Natural killer cell (primary cell): ENCODE results near the gene ACOT7. TPM values are rescaled to one million over a fixed set of nuclear protein-coding genes. Genes with fewer than 3 reads are reported as not detected.
"Not testable (repeated sequence)": the region's sequence is repeated elsewhere in the genome, so short reads cannot be mapped to it uniquely, and the experiment has no call there.

Source experiments
- ATAC-seq, 3 donors: fragments of 150-1000 bp in 2 of 3; fragments of 200-7000 bp in 1 of 3; cut with Tn5 transposase; 1 replicate in 1 of 3; 2 replicates in 2 of 3; pipeline ENCODE4 v1.10.0; 2021; ENCODE audit warnings: mild to moderate bottlenecking in 2 of 3, moderate library complexity in 2 of 3
- DNase-seq, 2 donors: peaks; one replicate each; pipeline versions ENCODE4 v3.0.0 to v3.0.0-alpha.2; 2013 to 2021; ENCODE audit warnings: mixed read lengths in 1 of 2
- H3K27ac ChIP-seq: one replicate; pipeline ENCODE4 v1.5.1; 2013; ENCODE audit warnings: mild to moderate bottlenecking, low read length
- H3K27me3 ChIP-seq: one replicate; pipeline ENCODE4 v1.6.1; 2013; ENCODE audit warnings: low read length; ENCODE audit not compliant: control insufficient read depth, insufficient read depth
- H3K36me3 ChIP-seq: one replicate; pipeline ENCODE4 v1.6.1; 2013; ENCODE audit warnings: low read length; ENCODE audit not compliant: control insufficient read depth, insufficient read depth
- H3K4me1 ChIP-seq: one replicate; pipeline ENCODE4 v1.6.1; 2013; ENCODE audit warnings: low read length; ENCODE audit not compliant: control insufficient read depth, insufficient read depth
- H3K4me3 ChIP-seq: one replicate; pipeline ENCODE4 v1.5.1; 2013; ENCODE audit warnings: low read length
- H3K9me3 ChIP-seq: one replicate; pipeline ENCODE4 v1.6.1; 2013; ENCODE audit warnings: low read length; ENCODE audit not compliant: control insufficient read depth, insufficient read depth
- H3K27ac Mint-ChIP-seq, 2 donors: one replicate each; pipeline ENCODE4 v1.8.0; 2022; ENCODE audit warnings: mild to moderate bottlenecking in 2 of 2, mixed read lengths in 2 of 2, moderate library complexity in 1 of 2
- H3K27me3 Mint-ChIP-seq, 2 donors: one replicate each; pipeline ENCODE4 v1.8.0; 2022; ENCODE audit warnings: low read depth in 2 of 2, mixed read lengths in 2 of 2
- H3K36me3 Mint-ChIP-seq: one replicate; pipeline ENCODE4 v1.8.0; 2022; ENCODE audit warnings: mixed read lengths
- H3K4me1 Mint-ChIP-seq, 2 donors: one replicate each; pipeline ENCODE4 v1.8.0; 2022; ENCODE audit warnings: mixed read lengths in 2 of 2
- H3K4me3 Mint-ChIP-seq: one replicate; pipeline ENCODE4 v1.8.0; 2022; ENCODE audit warnings: mild to moderate bottlenecking, moderate library complexity, mixed read lengths
- H3K9me3 Mint-ChIP-seq, 2 donors: one replicate each; pipeline ENCODE4 v1.8.0; 2022; ENCODE audit warnings: mixed read lengths in 2 of 2
- WGBS: methylation state at CpG from one replicate; pipeline ENCODE4 v1.1.7; 2013; ENCODE audit warnings: missing lambda C conversion rate; ENCODE audit not compliant: insufficient coverage; 5-methylcytosine and 5-hydroxymethylcytosine counted together
- intact Hi-C: fragments of 100-400 bp; cut with micrococcal nuclease; formaldehyde crosslinking; loops from one replicate; pipeline ENCODE4 v1.14.2; 2022
- total RNA-seq, 4 donors: library from RNA; stranded (reverse); fragments of 120-200 nt in 1 of 4; gene quantifications; one replicate each; pipeline versions ENCODE4 v1.2.3 to v1.2.4, GENCODE V29; 2013 to 2022
- TF ChIP-seq, protein P1 (sequence below): fragments of 200-600 bp; IDR thresholded peaks from one replicate; pipeline ENCODE4 v1.8.0; 2022; ENCODE audit warnings: antibody characterized with exemption

ACOT7 gene
- total RNA-seq, 3 donors from 2014 or later (not counting 1 experiment from before 2014, with no cell fraction given): 11.5 to 16.9 (median 15.4) TPM

DNA sequence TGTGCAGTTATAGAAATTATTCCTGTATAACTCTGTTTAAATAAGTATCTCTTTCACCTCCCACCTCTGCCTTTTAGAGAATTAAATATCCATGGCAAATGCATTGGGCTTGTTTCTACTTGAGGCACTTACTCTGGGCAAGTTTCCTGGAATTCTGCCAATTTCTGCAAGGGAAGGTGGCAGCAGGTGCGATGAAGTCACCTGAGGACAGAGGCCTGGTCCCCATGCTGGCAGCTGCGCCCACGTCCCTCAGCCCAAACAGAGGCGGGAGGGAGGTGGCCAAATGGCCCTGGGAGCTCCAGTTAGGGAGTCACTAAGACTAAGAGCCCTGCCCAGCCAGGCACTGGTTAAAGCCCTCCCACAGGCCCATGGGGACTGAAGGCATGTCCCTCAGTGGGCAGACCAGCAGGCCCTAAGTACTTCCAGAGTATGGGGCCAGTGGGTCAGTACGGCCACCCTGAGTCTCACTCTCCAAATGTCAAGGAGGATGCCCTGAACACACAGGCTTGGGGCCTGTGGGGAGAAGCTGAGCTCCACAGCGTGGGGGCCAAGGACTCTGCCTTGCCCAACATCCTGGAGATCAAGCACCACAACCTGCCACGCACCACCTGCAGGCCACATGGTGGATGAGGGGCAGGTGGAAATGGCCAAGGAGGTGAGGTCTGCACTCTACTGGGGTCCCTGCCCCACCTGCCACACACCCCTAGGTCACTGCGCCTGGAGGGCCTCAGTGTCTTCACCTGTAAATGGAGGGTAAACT is 19.4 kb downstream of the ACOT7 start:
- 90% methylated on average over 8 of the region's 8 CpGs for WGBS
- no peak for ATAC-seq
- no peaks in the 10 kb centered on the region for H3K36me3 Mint-ChIP-seq
- Histone ChIP-seq H3K36me3 (no peaks in the 10 kb centered on the region), H3K9me3 (no peaks in the 10 kb centered on the region), H3K27ac (no peak overlapping the region), H3K4me1 (no peaks in the 10 kb centered on the region), H3K4me3 (no peak overlapping the region), H3K27me3 (no peaks in the 10 kb centered on the region)
- H3K27ac Mint-ChIP-seq: no peak overlapping the region
- no peaks in the 10 kb centered on the region for H3K9me3 Mint-ChIP-seq
- intact Hi-C loops: no loop called here
- no peaks in the 10 kb centered on the region for H3K27me3 Mint-ChIP-seq
- H3K4me3 Mint-ChIP-seq: no peak overlapping the region
- no peaks in the 10 kb centered on the region for H3K4me1 Mint-ChIP-seq
- DNase-seq: no peak
- TF ChIP-seq, protein P1, sequence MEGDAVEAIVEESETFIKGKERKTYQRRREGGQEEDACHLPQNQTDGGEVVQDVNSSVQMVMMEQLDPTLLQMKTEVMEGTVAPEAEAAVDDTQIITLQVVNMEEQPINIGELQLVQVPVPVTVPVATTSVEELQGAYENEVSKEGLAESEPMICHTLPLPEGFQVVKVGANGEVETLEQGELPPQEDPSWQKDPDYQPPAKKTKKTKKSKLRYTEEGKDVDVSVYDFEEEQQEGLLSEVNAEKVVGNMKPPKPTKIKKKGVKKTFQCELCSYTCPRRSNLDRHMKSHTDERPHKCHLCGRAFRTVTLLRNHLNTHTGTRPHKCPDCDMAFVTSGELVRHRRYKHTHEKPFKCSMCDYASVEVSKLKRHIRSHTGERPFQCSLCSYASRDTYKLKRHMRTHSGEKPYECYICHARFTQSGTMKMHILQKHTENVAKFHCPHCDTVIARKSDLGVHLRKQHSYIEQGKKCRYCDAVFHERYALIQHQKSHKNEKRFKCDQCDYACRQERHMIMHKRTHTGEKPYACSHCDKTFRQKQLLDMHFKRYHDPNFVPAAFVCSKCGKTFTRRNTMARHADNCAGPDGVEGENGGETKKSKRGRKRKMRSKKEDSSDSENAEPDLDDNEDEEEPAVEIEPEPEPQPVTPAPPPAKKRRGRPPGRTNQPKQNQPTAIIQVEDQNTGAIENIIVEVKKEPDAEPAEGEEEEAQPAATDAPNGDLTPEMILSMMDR: no peak

DNA sequence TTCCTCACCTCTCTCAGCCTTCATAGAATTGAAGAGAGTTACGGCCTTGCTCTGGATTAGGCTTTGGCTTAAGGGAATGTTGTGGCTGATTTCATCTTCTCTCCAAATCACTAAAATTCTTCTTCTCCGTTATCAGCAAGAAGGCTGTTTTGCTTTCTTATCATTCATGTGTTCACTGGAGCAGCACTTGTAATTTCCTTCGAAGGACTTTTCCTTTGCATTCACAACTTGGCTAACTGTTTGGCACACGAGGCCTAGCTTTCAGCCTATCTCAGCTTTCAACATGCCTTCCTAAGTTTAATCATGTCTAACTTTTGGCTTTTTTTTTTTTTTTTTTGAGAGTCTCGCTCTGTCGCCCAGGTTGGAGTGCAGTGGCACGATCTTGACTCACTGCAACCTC is 21.3 kb downstream of the ACOT7 start:
- H3K4me1 Mint-ChIP-seq, H3K4me3 Mint-ChIP-seq, H3K27me3 Mint-ChIP-seq, H3K4me3 ChIP-seq, H3K27me3 ChIP-seq, H3K36me3 ChIP-seq, H3K9me3 ChIP-seq, ATAC-seq, intact Hi-C loops, DNase-seq, H3K9me3 Mint-ChIP-seq, H3K27ac Mint-ChIP-seq, H3K27ac ChIP-seq, H3K36me3 Mint-ChIP-seq, H3K4me1 ChIP-seq: not testable (repeated sequence)
- WGBS: 97% methylated on average over 7 of the region's 7 CpGs

DNA sequence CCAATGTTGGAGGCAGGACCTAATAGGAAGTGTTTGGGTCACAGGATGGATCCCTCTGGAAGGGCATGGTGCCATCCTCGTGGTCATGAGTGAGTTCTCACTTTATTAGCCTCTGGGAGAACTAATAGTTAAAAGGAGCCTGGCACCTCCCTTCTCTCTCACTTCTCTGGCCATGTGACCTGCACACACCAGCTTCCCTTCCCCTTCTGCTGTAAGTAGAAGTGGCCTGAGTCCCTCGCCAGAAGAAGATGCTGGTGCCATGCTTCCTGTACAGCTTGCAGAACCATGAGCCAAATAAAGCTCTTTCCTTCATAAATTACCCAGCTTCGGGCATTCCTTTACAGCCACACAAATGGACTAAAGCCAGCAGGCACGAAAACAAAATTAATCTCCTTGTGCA is 23.6 kb downstream of the ACOT7 start:
- peaks cover 3 to 4% of the 10 kb centered on the region in 2 donors for H3K4me1 Mint-ChIP-seq
- H3K4me3 Mint-ChIP-seq: no peak overlapping the region
- no peaks in the 10 kb centered on the region for H3K36me3 Mint-ChIP-seq
- Histone ChIP-seq H3K27ac (no peak overlapping the region), H3K27me3 (no peaks in the 10 kb centered on the region), H3K9me3 (no peaks in the 10 kb centered on the region), H3K36me3 (no peaks in the 10 kb centered on the region), H3K4me3 (no peak overlapping the region), H3K4me1 (peaks cover 7% of the 10 kb centered on the region)
- H3K27me3 Mint-ChIP-seq: no peaks in the 10 kb centered on the region
- 35% methylated on average over 3 of the region's 4 CpGs for WGBS
- TF ChIP-seq, protein P1: no peak
- intact Hi-C loops: no loop called here
- H3K9me3 Mint-ChIP-seq: no peaks in the 10 kb centered on the region
- no peak overlapping the region for H3K27ac Mint-ChIP-seq
- ATAC-seq (no peak), DNase-seq (no peak)

DNA sequence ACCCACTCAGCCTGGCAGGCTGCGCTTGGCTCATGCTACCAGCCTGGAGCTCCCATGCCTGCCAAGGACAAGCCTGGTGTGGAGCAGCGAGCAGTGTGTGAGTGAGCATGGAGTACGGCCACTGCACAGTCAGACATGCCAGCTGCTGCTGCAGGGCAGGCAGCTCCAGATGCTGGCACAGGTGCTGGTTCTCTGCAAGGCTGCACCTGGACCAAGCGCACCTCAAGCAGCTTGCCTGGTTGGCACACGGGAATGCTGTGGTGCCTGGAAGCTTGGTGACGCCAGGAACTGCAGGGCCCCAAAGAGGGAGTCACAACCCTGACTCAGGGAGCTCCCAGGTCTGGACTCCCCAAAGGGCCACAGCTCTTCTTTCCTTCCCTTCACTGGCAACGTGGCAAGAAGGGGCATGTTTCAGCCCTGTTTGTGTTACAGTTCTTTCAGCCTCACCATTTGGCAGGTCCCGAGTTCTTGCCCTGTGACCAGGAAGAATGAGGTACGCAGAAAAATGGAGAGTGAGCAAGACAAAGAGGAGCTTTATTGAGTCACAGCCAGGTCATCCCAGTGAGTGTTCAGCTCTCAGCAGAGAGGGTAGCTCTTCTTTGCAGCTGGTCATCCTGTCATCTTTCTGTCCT is 26.1 kb downstream of the ACOT7 start:
- H3K4me1 Mint-ChIP-seq: peaks cover 18 to 19% of the 10 kb centered on the region in 2 donors
- Histone ChIP-seq H3K36me3 (no peaks in the 10 kb centered on the region), H3K4me3 (no peak overlapping the region), H3K27me3 (no peaks in the 10 kb centered on the region), H3K27ac (no peak overlapping the region), H3K4me1 (peaks cover 25% of the 10 kb centered on the region), H3K9me3 (no peaks in the 10 kb centered on the region)
- H3K4me3 Mint-ChIP-seq: no peak overlapping the region
- intact Hi-C loops: no loop called here
- ATAC-seq (no peak), DNase-seq (no peak)
- H3K27ac Mint-ChIP-seq: no peak overlapping the region
- TF ChIP-seq, protein P1: no peak
- H3K36me3 Mint-ChIP-seq: no peaks in the 10 kb centered on the region
- 99% methylated on average over 9 of the region's 9 CpGs for whole genome bisulfite sequencing
- no peaks in the 10 kb centered on the region for H3K9me3 Mint-ChIP-seq
- H3K27me3 Mint-ChIP-seq: no peaks in the 10 kb centered on the region
